ENCODE measurements around the gene MAP7. TPM values are rescaled to one million over a fixed set of nuclear protein-coding genes. Genes with fewer than 3 reads are reported as not detected.

The MAP7 gene
- total RNA-seq, 1 donor from 2014 or later = 101 TPM

GRCh38 chr6:136582711-136583471 lies 32.7 kb upstream of the MAP7 start:
- Mint-ChIP-seq H3K27ac (no peak overlapping the region), H3K36me3 (ENCODE audit: insufficient read depth) (no peaks in the 10 kb centered on the region), H3K9me3 (ENCODE audit: low read depth) (no peaks in the 10 kb centered on the region), H3K4me3 (ENCODE audit: low read depth) (no peak overlapping the region), H3K4me1 (ENCODE audit: low read depth) (no peaks in the 10 kb centered on the region), H3K27me3 (peaks cover 3% of the 10 kb centered on the region)
- DNase-seq (ENCODE audit: low spot score, unreplicated experiment) = no peak
- TF ChIP-seq, protein P1, sequence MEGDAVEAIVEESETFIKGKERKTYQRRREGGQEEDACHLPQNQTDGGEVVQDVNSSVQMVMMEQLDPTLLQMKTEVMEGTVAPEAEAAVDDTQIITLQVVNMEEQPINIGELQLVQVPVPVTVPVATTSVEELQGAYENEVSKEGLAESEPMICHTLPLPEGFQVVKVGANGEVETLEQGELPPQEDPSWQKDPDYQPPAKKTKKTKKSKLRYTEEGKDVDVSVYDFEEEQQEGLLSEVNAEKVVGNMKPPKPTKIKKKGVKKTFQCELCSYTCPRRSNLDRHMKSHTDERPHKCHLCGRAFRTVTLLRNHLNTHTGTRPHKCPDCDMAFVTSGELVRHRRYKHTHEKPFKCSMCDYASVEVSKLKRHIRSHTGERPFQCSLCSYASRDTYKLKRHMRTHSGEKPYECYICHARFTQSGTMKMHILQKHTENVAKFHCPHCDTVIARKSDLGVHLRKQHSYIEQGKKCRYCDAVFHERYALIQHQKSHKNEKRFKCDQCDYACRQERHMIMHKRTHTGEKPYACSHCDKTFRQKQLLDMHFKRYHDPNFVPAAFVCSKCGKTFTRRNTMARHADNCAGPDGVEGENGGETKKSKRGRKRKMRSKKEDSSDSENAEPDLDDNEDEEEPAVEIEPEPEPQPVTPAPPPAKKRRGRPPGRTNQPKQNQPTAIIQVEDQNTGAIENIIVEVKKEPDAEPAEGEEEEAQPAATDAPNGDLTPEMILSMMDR (IDR thresholded peaks at IDR 0.05; ENCODE audit: unreplicated experiment) = peak; percentile 63

GRCh38 chr6:136579800-136580199 lies 29.6 kb upstream of the MAP7 start:
- no peak for DNase-seq (ENCODE audit: low spot score, unreplicated experiment)
- no peak overlapping the region for H3K4me3 Mint-ChIP-seq (ENCODE audit: low read depth)
- H3K36me3 Mint-ChIP-seq (ENCODE audit: insufficient read depth) = no peaks in the 10 kb centered on the region
- H3K4me1 Mint-ChIP-seq (ENCODE audit: low read depth) = no peaks in the 10 kb centered on the region
- no peaks in the 10 kb centered on the region for H3K9me3 Mint-ChIP-seq (ENCODE audit: low read depth)
- no peak overlapping the region for H3K27ac Mint-ChIP-seq
- TF ChIP-seq, protein P1 (IDR thresholded peaks at IDR 0.05; ENCODE audit: unreplicated experiment) = no peak
- H3K27me3 Mint-ChIP-seq = peaks cover 3% of the 10 kb centered on the region

DNA sequence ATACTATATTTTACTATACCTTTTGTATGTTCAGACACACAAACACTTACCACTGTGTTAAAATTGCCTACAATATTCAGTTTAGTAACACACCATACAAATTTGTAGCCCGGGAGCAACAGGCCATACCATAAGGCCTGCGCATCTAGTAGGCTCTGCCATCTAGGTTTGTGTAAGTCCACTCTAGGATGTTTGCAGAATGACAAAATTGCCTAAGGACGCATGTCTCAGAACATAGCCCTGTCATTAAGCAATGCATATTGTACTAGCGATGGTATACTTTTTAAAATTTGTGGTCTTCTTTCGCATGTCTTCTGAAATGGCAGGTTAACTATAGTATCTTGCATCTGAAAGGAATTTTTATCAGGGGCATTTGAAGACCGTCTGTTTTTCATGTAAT lies 26.6 kb upstream of the MAP7 start:
- TF ChIP-seq, protein P1 (IDR thresholded peaks at IDR 0.05; ENCODE audit: unreplicated experiment) = no peak
- DNase-seq (ENCODE audit: low spot score, unreplicated experiment) = no peak
- H3K4me1 Mint-ChIP-seq (ENCODE audit: low read depth) = no peaks in the 10 kb centered on the region

DNA sequence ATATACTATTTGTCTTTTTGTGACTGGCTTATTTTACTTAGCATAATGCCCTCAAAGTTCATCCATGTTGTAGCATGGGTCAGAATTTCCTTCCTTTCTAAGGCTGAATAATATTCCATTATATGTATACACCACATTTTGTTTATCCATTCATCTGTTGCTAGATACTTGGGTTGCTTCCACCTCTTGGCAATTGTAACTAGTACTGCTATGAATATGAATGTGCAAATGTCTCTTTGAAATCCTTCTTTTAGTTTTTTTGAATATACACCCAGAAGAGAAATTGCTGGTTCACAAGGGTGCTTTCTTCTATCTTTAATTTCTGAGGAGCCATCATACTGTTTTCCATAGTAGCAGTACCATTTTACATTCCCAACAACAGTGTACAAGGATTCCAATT lies 21.3 kb upstream of the MAP7 start:
- Mint-ChIP-seq H3K36me3 (ENCODE audit: insufficient read depth) (peaks cover 2% of the 10 kb centered on the region), H3K9me3 (ENCODE audit: low read depth) (peaks cover 22% of the 10 kb centered on the region)

More for the DNA sequence above, 26.6 kb upstream of the MAP7 start:
- Mint-ChIP-seq H3K4me3 (ENCODE audit: low read depth) (no peak overlapping the region), H3K27ac (no peak overlapping the region), H3K27me3 (no peaks in the 10 kb centered on the region), H3K36me3 (ENCODE audit: insufficient read depth) (no peaks in the 10 kb centered on the region), H3K9me3 (ENCODE audit: low read depth) (peaks cover under 1% of the 10 kb centered on the region)

DNA sequence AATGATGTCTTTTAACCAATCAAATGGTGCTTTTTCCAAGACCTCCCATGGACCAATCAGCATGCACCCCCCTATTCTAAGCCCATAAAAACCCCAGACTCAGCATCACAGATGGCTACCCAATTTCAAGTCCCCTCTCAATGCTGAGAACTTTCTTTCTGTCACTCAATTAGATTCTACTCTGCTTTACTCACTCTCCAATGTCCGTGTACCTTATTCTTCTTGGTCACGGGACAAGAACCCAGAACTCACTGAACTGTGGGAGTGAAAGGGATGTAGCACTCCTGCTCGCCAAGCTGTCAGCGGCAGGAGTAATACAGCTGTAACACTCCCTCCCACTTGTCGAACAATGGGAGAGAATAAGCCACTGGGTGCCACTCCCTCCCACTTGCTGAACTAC lies 20.8 kb upstream of the MAP7 start:
- H3K27ac Mint-ChIP-seq = no peak overlapping the region
- H3K27me3 Mint-ChIP-seq = no peaks in the 10 kb centered on the region
- DNase-seq (ENCODE audit: low spot score, unreplicated experiment) = no peak
- peaks cover 22% of the 10 kb centered on the region for H3K9me3 Mint-ChIP-seq (ENCODE audit: low read depth)
- H3K36me3 Mint-ChIP-seq (ENCODE audit: insufficient read depth) = peaks cover 2% of the 10 kb centered on the region
- H3K4me3 Mint-ChIP-seq (ENCODE audit: low read depth) = no peak overlapping the region
- TF ChIP-seq, protein P1 (IDR thresholded peaks at IDR 0.05; ENCODE audit: unreplicated experiment) = no peak
- H3K4me1 Mint-ChIP-seq (ENCODE audit: low read depth) = peaks cover 2% of the 10 kb centered on the region

More for the DNA sequence above, 21.3 kb upstream of the MAP7 start:
- Mint-ChIP-seq H3K27me3 (no peaks in the 10 kb centered on the region), H3K27ac (no peak overlapping the region), H3K4me3 (ENCODE audit: low read depth) (no peak overlapping the region), H3K4me1 (ENCODE audit: low read depth) (no peaks in the 10 kb centered on the region)
- no peak for DNase-seq (ENCODE audit: low spot score, unreplicated experiment)
- TF ChIP-seq, protein P1 (IDR thresholded peaks at IDR 0.05; ENCODE audit: unreplicated experiment) = no peak
